ENCODE data around the gene TEAD2.
A peak's percentile ranks its signal among the peaks of the same experiment; 100 is the strongest.
"Not testable (repeated sequence)": the region's sequence is repeated elsewhere in the genome, so short reads cannot be mapped to it uniquely, and the experiment has no call there.

Gene TEAD2

DNA sequence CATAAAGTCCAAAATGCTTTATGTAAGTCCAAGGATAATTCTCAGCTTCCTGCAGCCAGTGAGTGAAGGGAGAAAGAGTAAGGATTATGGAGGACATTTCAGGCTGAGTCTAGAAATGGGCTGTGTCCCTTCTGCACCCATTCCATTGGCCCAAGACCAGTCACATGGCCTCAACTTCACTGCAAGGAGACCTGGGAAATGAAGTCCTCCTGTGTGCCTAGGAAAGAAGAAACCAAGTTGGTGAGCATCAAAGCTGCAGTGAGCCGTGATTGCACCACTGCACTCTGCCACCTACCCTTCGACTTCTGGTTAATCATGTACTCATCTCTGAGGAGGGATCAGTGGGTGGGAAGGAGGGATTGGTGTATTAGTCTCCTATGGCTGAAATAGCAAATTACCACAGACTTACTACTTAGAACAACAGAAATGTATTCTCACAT is 30.6 kb downstream of the TEAD2 start:
- no peak for DNase-seq (ENCODE audit: low spot score)

DNA sequence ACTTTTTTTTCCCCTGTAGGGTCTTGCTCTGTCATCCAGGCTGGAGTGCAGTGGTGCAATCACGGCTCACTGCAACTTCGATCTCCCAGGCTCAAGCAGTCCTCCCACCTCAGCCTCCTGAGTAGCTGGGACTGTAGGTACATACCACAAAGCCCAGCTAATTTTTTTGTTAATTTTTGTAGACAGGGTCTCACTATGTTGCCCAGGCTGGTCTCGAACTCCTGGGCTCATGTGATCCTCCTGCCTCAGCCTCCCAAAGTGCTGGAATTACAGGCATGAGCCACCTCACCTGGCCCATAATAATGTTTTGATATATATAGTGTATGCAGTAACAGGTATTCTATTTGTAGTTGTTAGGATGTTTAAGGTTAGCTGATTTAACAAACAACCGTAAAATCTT is 31.0 kb downstream of the TEAD2 start:
- DNase-seq (ENCODE audit: low spot score), result not testable (repeated sequence)

GRCh38 chr19:49328741-49329140 is 33.5 kb downstream of the TEAD2 start:
- no peak for DNase-seq (ENCODE audit: low spot score)

DNA sequence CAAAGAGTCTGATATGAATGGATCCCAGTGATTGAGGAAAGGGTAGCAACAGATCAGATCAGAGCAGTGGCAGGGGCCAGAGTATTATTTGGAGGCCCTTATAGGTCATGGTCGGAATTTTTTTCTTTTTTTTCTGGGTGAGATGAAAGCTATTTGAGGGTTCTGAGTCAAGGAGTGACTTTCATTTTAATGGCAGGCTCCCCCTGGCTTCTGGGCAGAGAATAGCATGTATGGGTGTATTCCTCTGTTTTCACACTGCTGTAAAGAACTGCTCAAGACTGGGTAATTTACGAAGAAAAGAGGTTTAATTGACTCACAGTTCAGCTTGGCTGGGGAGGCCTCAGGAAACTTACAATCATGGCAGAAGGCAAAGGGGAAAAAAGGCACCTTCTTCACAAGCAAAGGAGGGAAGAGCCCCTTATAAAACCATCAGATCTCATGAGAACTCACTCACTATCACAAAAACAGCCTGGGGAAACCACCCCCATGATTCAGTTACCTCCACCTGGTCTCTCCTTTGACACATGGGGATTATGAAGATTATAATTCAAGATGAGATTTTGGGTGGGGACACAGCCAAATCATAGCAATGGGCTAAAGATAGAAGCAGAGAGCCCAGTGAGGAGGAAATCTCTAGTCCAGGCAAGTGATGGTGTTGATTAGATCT is 34.2 kb downstream of the TEAD2 start:
- no peak for DNase-seq (ENCODE audit: low spot score)

GRCh38 chr19:49326165-49326704 is 36.0 kb downstream of the TEAD2 start:
- DNase-seq (ENCODE audit: low spot score), result no peak

GRCh38 chr19:49325756-49326155 is 36.5 kb downstream of the TEAD2 start:
- not testable (repeated sequence) for DNase-seq (ENCODE audit: low spot score)

- no peak for DNase-seq (ENCODE audit: low spot score)
Observed at GRCh38 chr19:49324801-49325576, 37.2 kb downstream of the TEAD2 start, which contains the start of gene SLC6A16. Gene SLC6A16, minus strand, starts transcription at chr19:49325191. Its CDS starts 13,844 bp downstream, at chr19:49311347.

- no peak for DNase-seq (ENCODE audit: low spot score)
Observed at GRCh38 chr19:49318296-49318695, 43.9 kb downstream of the TEAD2 start.

GRCh38 chr19:49316284-49316683 is 45.9 kb downstream of the TEAD2 start:
- DNase-seq (ENCODE audit: low spot score), result no peak

GRCh38 chr19:49315111-49315510 is 47.1 kb downstream of the TEAD2 start:
- no peak for DNase-seq (ENCODE audit: low spot score)

- DNase-seq (ENCODE audit: low spot score), result no peak
Observed at GRCh38 chr19:49309087-49309486, 53.1 kb downstream of the TEAD2 start.

DNA sequence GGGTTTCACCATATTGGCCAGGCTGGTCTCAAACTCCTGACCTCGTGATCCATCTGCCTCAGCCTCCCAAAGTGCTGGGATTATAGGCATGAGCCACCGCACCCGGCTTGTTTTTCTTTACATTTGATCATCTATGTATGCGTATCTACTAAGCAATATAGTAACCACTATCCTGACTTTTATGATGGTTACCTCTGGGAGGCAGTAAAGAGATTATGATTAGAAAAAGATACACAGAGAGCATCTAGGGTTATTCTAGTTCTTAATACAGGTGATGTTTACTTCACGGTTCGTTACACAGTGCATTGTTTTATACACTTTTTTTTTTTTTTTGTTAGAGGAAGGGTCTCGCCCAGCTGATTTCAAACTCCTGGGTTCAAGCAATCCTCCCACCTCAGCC is 55.5 kb downstream of the TEAD2 start:
- DNase-seq (ENCODE audit: low spot score), result not testable (repeated sequence)

GRCh38 chr19:49301866-49302252 is 60.4 kb downstream of the TEAD2 start:
- no peak for DNase-seq (ENCODE audit: low spot score)

- DNase-seq (ENCODE audit: low spot score), result peak; percentile 88
Observed at GRCh38 chr19:49301165-49301865, 60.9 kb downstream of the TEAD2 start.

GRCh38 chr19:49298653-49299052 is 63.6 kb downstream of the TEAD2 start:
- DNase-seq (ENCODE audit: low spot score), result not testable (repeated sequence)

DNA sequence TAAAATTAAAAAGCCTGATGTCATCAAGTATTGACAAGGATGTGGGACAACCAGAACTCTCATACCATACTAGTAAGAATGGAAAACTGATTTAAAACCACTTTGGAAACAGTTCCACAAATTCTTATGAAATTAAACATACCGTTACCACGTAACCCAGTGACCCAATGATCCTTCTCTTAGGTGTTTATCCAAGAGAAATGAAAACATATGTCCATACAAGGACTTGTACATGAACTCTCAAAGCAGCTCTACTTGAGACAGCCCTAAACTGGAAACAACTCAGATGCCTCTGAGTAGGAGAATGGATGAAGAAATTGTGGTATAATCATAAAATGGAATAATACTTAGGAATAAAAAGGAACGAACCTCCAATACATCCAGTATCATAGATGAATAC is 64.8 kb downstream of the TEAD2 start:
- no peak for DNase-seq (ENCODE audit: low spot score)

- DNase-seq (ENCODE audit: low spot score), result no peak
Observed at GRCh38 chr19:49295208-49295880, 66.9 kb downstream of the TEAD2 start.

DNA sequence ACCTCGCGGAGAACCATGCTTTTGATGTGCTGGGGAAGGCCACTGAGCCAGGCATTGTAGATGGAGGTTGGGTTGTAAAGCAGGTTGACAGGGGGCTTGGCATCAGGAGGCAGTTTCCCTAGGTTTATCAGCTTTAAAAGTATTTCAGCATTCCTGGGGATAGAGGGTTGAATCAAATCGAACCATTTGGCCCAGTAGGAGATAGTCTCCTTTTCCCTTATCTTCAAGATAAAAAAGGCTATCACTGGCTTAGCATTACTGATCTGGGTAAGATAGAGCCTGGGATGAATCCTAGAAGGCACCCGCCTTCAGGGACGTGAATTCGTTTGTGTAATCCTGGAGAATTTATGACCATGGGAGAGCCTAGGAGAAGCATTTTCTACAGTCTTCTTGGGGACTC is 67.8 kb downstream of the TEAD2 start:
- DNase-seq (ENCODE audit: low spot score), result no peak

Measured in ecto neural progenitor cell (in vitro differentiated cells).